Measurements from ENCODE around the gene TMEM178B.

The TMEM178B gene

GRCh38 chr7:141201145-141201885 is 127.5 kb downstream of the TMEM178B start:
- Histone ChIP-seq H3K9me3 (ENCODE audit: control insufficient read depth, insufficient read depth, low read depth, low read length) (no peaks in the 10 kb centered on the region), H3K4me3 (ENCODE audit: low read depth, low read length) (no peak overlapping the region), H3K36me3 (ENCODE audit: control insufficient read depth in 2 of 2, insufficient read depth in 1 of 2, low read length in 2 of 2) (no peaks in the 10 kb centered on the region), H3K27ac (ENCODE audit: extremely low read depth, low read depth, low read length) (no peak overlapping the region), H3K4me1 (ENCODE audit: control insufficient read depth, insufficient read depth, low read length) (no peaks in the 10 kb centered on the region)
- TF ChIP-seq ZNF843 (tag by site-specific recombination; IDR thresholded peaks at IDR 0.05) (no peak), ZNF677 (tag by site-specific recombination; IDR thresholded peaks at IDR 0.05) (no peak), KLF8 (tag by site-specific recombination; IDR thresholded peaks at IDR 0.05) (no peak)
- POLR2A ChIA-PET: no interaction called here
- CTCF ChIA-PET: interaction anchor here (0.6 to 1.5 kb wide), 3 partner anchors 36 to 246 kb away, joined by 3 read pairs; no protein-coding TSS in a partner anchor

- Histone ChIP-seq H3K36me3 (ENCODE audit: control insufficient read depth in 2 of 2, insufficient read depth in 1 of 2, low read length in 2 of 2) (no peaks in the 10 kb centered on the region), H3K27ac (ENCODE audit: extremely low read depth, low read depth, low read length) (no peak overlapping the region), H3K4me1 (ENCODE audit: control insufficient read depth, insufficient read depth, low read length) (no peaks in the 10 kb centered on the region), H3K4me3 (ENCODE audit: low read depth, low read length) (no peak overlapping the region), H3K9me3 (ENCODE audit: control insufficient read depth, insufficient read depth, low read depth, low read length) (no peaks in the 10 kb centered on the region)
- TF ChIP-seq ZNF48 (tag by site-specific recombination; IDR thresholded peaks at IDR 0.05) (no peak), ZNF549 (tag by site-specific recombination; IDR thresholded peaks at IDR 0.05) (no peak), ZNF18 (tag by site-specific recombination; IDR thresholded peaks at IDR 0.05) (no peak), HOXC10 (CRISPR knock-in tag; IDR thresholded peaks at IDR 0.05) (no peak), KLF16 (tag by site-specific recombination; IDR thresholded peaks at IDR 0.05) (no peak), ZBTB7A (tag by site-specific recombination; IDR thresholded peaks at IDR 0.05; ENCODE audit: low read depth) (no peak), MZF1 (tag by site-specific recombination; IDR thresholded peaks at IDR 0.05; ENCODE audit: borderline replicate concordance) (no peak), ZNF580 (tag by site-specific recombination; IDR thresholded peaks at IDR 0.05) (no peak)
- TF ChIP-seq, protein P1, sequence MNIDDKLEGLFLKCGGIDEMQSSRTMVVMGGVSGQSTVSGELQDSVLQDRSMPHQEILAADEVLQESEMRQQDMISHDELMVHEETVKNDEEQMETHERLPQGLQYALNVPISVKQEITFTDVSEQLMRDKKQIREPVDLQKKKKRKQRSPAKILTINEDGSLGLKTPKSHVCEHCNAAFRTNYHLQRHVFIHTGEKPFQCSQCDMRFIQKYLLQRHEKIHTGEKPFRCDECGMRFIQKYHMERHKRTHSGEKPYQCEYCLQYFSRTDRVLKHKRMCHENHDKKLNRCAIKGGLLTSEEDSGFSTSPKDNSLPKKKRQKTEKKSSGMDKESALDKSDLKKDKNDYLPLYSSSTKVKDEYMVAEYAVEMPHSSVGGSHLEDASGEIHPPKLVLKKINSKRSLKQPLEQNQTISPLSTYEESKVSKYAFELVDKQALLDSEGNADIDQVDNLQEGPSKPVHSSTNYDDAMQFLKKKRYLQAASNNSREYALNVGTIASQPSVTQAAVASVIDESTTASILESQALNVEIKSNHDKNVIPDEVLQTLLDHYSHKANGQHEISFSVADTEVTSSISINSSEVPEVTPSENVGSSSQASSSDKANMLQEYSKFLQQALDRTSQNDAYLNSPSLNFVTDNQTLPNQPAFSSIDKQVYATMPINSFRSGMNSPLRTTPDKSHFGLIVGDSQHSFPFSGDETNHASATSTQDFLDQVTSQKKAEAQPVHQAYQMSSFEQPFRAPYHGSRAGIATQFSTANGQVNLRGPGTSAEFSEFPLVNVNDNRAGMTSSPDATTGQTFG (tag by site-specific recombination; IDR thresholded peaks at IDR 0.05; ENCODE audit: borderline replicate concordance): no peak
- ChIA-PET CTCF (no interaction called here), POLR2A (no interaction called here)
Measured at GRCh38 chr7:141202535-141202934, 128.7 kb downstream of the TMEM178B start.

GRCh38 chr7:141203177-141203576 is 129.3 kb downstream of the TMEM178B start:
- no peaks in the 10 kb centered on the region for H3K4me1 ChIP-seq (ENCODE audit: control insufficient read depth, insufficient read depth, low read length)
- ChIA-PET CTCF (no interaction called here), POLR2A (no interaction called here)
- no peaks in the 10 kb centered on the region for H3K36me3 ChIP-seq (ENCODE audit: control insufficient read depth in 2 of 2, insufficient read depth in 1 of 2, low read length in 2 of 2)
- no peak overlapping the region for H3K4me3 ChIP-seq (ENCODE audit: low read depth, low read length)
- H3K27ac ChIP-seq (ENCODE audit: extremely low read depth, low read depth, low read length): no peak overlapping the region
- TF ChIP-seq MEIS1 (CRISPR knock-in tag; IDR thresholded peaks at IDR 0.05; ENCODE audit: borderline replicate concordance): no peak
- TF ChIP-seq ZNF843 (tag by site-specific recombination; IDR thresholded peaks at IDR 0.05): no peak
- no peaks in the 10 kb centered on the region for H3K9me3 ChIP-seq (ENCODE audit: control insufficient read depth, insufficient read depth, low read depth, low read length)

DNA sequence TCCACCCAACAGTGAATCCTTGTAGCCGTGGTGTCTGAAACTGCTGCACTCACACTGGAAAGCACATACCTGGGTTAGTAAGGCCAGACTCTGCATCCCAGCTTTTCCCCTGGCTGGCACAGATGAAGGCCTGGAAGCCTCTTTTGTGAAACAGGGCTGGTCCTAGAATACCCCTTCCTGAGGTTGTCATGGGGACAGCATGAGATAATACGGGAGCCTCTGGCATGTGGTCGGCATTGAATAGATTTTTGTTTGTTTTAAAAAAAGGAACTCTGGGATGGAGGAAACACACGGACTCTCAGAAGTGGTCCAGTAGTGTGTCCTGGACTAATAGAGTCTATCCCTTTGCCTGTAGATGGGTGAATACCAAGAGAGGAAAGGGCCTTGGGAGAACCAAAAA is 129.7 kb downstream of the TMEM178B start:
- no peaks in the 10 kb centered on the region for H3K9me3 ChIP-seq (ENCODE audit: control insufficient read depth, insufficient read depth, low read depth, low read length)
- no peak overlapping the region for H3K27ac ChIP-seq (ENCODE audit: extremely low read depth, low read depth, low read length)
- CTCF ChIA-PET: no interaction called here
- no peak for TF ChIP-seq ZNF155 (tag by site-specific recombination; IDR thresholded peaks at IDR 0.05)
- no peak for TF ChIP-seq ZNF423 (tag by site-specific recombination; IDR thresholded peaks at IDR 0.05)
- no peak for TF ChIP-seq ZNF211 (tag by site-specific recombination; IDR thresholded peaks at IDR 0.05; ENCODE audit: low read depth)
- TF ChIP-seq ZNF600 (tag by site-specific recombination; IDR thresholded peaks at IDR 0.05): no peak
- TF ChIP-seq, protein P2, sequence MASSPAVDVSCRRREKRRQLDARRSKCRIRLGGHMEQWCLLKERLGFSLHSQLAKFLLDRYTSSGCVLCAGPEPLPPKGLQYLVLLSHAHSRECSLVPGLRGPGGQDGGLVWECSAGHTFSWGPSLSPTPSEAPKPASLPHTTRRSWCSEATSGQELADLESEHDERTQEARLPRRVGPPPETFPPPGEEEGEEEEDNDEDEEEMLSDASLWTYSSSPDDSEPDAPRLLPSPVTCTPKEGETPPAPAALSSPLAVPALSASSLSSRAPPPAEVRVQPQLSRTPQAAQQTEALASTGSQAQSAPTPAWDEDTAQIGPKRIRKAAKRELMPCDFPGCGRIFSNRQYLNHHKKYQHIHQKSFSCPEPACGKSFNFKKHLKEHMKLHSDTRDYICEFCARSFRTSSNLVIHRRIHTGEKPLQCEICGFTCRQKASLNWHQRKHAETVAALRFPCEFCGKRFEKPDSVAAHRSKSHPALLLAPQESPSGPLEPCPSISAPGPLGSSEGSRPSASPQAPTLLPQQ (tag by site-specific recombination; IDR thresholded peaks at IDR 0.05): no peak
- no peak for TF ChIP-seq KLF7 (tag by site-specific recombination; IDR thresholded peaks at IDR 0.05; ENCODE audit: borderline replicate concordance)
- TF ChIP-seq ZNF398 (tag by site-specific recombination; IDR thresholded peaks at IDR 0.05): no peak

More for the DNA sequence above, 129.7 kb downstream of the TMEM178B start:
- no peaks in the 10 kb centered on the region for H3K36me3 ChIP-seq (ENCODE audit: control insufficient read depth in 2 of 2, insufficient read depth in 1 of 2, low read length in 2 of 2)
- H3K4me1 ChIP-seq (ENCODE audit: control insufficient read depth, insufficient read depth, low read length): no peaks in the 10 kb centered on the region
- POLR2A ChIA-PET: no interaction called here
- no peak overlapping the region for H3K4me3 ChIP-seq (ENCODE audit: low read depth, low read length)
